Measurements from ENCODE around the gene COL4A2. TPM values are rescaled to one million over a fixed set of nuclear protein-coding genes. Genes with fewer than 3 reads are reported as not detected.

The COL4A2 gene
- total RNA-seq, 1 donor from 2014 or later, result 120 TPM

- no peak overlapping the region for H3K4me3 Mint-ChIP-seq (ENCODE audit: low read depth)
- peak overlapping the region; percentile 78 for H3K27ac Mint-ChIP-seq
- TF ChIP-seq, protein P1, sequence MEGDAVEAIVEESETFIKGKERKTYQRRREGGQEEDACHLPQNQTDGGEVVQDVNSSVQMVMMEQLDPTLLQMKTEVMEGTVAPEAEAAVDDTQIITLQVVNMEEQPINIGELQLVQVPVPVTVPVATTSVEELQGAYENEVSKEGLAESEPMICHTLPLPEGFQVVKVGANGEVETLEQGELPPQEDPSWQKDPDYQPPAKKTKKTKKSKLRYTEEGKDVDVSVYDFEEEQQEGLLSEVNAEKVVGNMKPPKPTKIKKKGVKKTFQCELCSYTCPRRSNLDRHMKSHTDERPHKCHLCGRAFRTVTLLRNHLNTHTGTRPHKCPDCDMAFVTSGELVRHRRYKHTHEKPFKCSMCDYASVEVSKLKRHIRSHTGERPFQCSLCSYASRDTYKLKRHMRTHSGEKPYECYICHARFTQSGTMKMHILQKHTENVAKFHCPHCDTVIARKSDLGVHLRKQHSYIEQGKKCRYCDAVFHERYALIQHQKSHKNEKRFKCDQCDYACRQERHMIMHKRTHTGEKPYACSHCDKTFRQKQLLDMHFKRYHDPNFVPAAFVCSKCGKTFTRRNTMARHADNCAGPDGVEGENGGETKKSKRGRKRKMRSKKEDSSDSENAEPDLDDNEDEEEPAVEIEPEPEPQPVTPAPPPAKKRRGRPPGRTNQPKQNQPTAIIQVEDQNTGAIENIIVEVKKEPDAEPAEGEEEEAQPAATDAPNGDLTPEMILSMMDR (IDR thresholded peaks at IDR 0.05; ENCODE audit: unreplicated experiment), result peak; percentile 91
Measured at GRCh38 chr13:110412132-110412914, 105.2 kb downstream of the COL4A2 start.

DNA sequence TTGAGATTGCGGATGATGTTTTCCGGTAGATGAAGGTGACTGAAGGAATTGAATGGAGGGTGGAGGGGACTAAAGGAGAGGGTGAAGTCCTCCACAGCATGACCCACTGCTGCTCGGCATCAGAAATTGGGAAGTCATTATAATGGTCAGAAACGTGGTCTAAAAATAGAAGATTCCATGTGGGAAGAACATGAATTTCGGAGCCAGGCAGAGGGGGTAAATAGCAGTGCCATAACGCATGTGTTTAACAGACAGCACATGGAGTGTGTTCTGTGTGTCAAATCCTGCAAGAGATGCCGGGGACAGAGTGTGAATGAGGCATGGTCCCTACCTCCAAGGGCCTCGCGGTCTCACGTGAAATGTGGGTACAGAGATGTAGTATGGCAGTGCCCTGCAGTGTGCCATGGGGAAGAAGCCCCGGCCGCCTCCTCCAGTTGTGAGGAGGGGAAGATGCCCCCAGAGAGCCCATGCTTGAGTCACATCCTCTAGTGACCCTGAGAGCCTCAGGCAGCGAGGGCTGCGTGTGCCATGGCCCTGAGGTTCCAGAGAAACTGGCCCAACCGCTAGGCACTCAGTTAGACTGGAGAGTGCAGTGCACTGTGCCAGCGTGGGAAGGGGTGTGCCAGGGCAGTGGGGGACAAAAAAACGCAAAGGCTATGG is 106.1 kb downstream of the COL4A2 start:
- TF ChIP-seq, protein P1 (IDR thresholded peaks at IDR 0.05; ENCODE audit: unreplicated experiment), result no peak
- H3K4me1 Mint-ChIP-seq (ENCODE audit: low read depth), result peaks cover 4% of the 10 kb centered on the region
- DNase-seq (ENCODE audit: low spot score, unreplicated experiment), result no peak

More at GRCh38 chr13:110412132-110412914, 105.2 kb downstream of the COL4A2 start:
- H3K36me3 Mint-ChIP-seq (ENCODE audit: insufficient read depth), result peaks cover 3% of the 10 kb centered on the region
- H3K9me3 Mint-ChIP-seq (ENCODE audit: low read depth), result no peaks in the 10 kb centered on the region
- peak; percentile 45 for DNase-seq (ENCODE audit: low spot score, unreplicated experiment)
- no peaks in the 10 kb centered on the region for H3K27me3 Mint-ChIP-seq
- H3K4me1 Mint-ChIP-seq (ENCODE audit: low read depth), result peaks cover 3% of the 10 kb centered on the region

GRCh38 chr13:110413676-110414040 is 106.6 kb downstream of the COL4A2 start:
- no peak for DNase-seq (ENCODE audit: low spot score, unreplicated experiment)
- H3K27ac Mint-ChIP-seq, result no peak overlapping the region
- H3K27me3 Mint-ChIP-seq, result no peaks in the 10 kb centered on the region
- H3K9me3 Mint-ChIP-seq (ENCODE audit: low read depth), result no peaks in the 10 kb centered on the region
- no peak overlapping the region for H3K4me3 Mint-ChIP-seq (ENCODE audit: low read depth)
- H3K4me1 Mint-ChIP-seq (ENCODE audit: low read depth), result peaks cover 4% of the 10 kb centered on the region
- H3K36me3 Mint-ChIP-seq (ENCODE audit: insufficient read depth), result no peaks in the 10 kb centered on the region
- TF ChIP-seq, protein P1 (IDR thresholded peaks at IDR 0.05; ENCODE audit: unreplicated experiment), result no peak

More for the DNA sequence above, 106.1 kb downstream of the COL4A2 start:
- Mint-ChIP-seq H3K4me3 (ENCODE audit: low read depth) (no peak overlapping the region), H3K9me3 (ENCODE audit: low read depth) (no peaks in the 10 kb centered on the region), H3K27ac (peak overlapping the region; percentile 20), H3K36me3 (ENCODE audit: insufficient read depth) (peaks cover 3% of the 10 kb centered on the region), H3K27me3 (no peaks in the 10 kb centered on the region)

- H3K4me1 Mint-ChIP-seq (ENCODE audit: low read depth), result peaks cover 4% of the 10 kb centered on the region
- TF ChIP-seq, protein P1 (IDR thresholded peaks at IDR 0.05; ENCODE audit: unreplicated experiment), result no peak
- no peak for DNase-seq (ENCODE audit: low spot score, unreplicated experiment)
- H3K27ac Mint-ChIP-seq, result peak overlapping the region; percentile 64
- H3K4me3 Mint-ChIP-seq (ENCODE audit: low read depth), result no peak overlapping the region
- H3K9me3 Mint-ChIP-seq (ENCODE audit: low read depth), result no peaks in the 10 kb centered on the region
- H3K27me3 Mint-ChIP-seq, result no peaks in the 10 kb centered on the region
- no peaks in the 10 kb centered on the region for H3K36me3 Mint-ChIP-seq (ENCODE audit: insufficient read depth)
Measured at GRCh38 chr13:110414283-110414682, 107.2 kb downstream of the COL4A2 start.

GRCh38 chr13:110414931-110415330 is 107.8 kb downstream of the COL4A2 start:
- Mint-ChIP-seq H3K27me3 (no peaks in the 10 kb centered on the region), H3K4me1 (ENCODE audit: low read depth) (peaks cover 4% of the 10 kb centered on the region), H3K36me3 (ENCODE audit: insufficient read depth) (peaks cover 2% of the 10 kb centered on the region), H3K27ac (no peak overlapping the region), H3K4me3 (ENCODE audit: low read depth) (no peak overlapping the region), H3K9me3 (ENCODE audit: low read depth) (no peaks in the 10 kb centered on the region)
- no peak for DNase-seq (ENCODE audit: low spot score, unreplicated experiment)
- TF ChIP-seq, protein P1 (IDR thresholded peaks at IDR 0.05; ENCODE audit: unreplicated experiment), result no peak
